Measurements from ENCODE around the gene CDH13.

DNA sequence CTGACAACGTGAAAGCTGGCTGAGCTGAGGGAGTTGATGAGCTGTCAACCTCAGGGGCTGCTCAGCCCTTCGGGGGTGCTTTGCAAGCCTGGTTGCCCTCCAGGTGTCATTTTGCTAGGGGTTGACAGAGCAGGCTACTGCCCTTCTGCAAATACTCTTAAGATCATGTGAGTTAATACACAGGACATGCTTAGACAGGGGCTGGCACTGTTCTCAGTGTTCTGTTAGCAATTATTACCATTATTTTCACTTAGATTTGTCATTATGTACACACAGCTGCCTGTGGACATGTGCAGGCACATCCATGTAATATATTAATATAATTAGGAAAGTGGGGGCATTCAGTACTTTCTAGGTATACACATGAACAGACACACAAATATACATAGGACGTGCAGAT, 626.8 kb downstream of the CDH13 start:
- TF ChIP-seq GATA3 (IDR thresholded peaks at IDR 0.05; ENCODE audit: low read depth, low read length) (no peak), GATA2 (IDR thresholded peaks at IDR 0.05; ENCODE audit: low read depth, low read length) (no peak)

All from SH-SY5Y (cell line).